H1 (cell line): ENCODE measurements around the gene PHKG2. TPM values are rescaled to one million over a fixed set of nuclear protein-coding genes. Genes with fewer than 3 reads are reported as not detected.

Experiments
- CHD7 ChIP-seq: fragments of 300-600 bp; sonication (generic); IDR thresholded peaks from 2 replicates; pipeline ENCODE4 v1.7.1; 2012; ENCODE audit warnings: low read length, moderate library complexity, mild to moderate bottlenecking, inconsistent platforms; ENCODE audit not compliant: insufficient replicate concordance
- E2F6 ChIP-seq: IDR thresholded peaks from 2 replicates; pipeline ENCODE4 v1.6.1; 2012; ENCODE audit warnings: inconsistent platforms
- EGR1 ChIP-seq: IDR thresholded peaks from 2 replicates; pipeline ENCODE4 v1.6.1; 2011; ENCODE audit warnings: low read depth, low read length, borderline replicate concordance
- EP300 ChIP-seq, 2 experiments: IDR thresholded peaks; 1 replicate in 1 of 2; 2 replicates in 1 of 2; pipeline ENCODE4 v1.6.1; 2011 to 2012; ENCODE audit warnings: low read depth in 2 of 2, low read length in 2 of 2, mild to moderate bottlenecking in 2 of 2, borderline replicate concordance in 1 of 2, inconsistent platforms in 1 of 2, moderate library complexity in 1 of 2
- MAFK ChIP-seq: IDR thresholded peaks from 2 replicates; pipeline ENCODE4 v1.6.1; 2012; ENCODE audit warnings: low read depth, mild to moderate bottlenecking, improper control_type of control experiment, low read length
- RBBP5 ChIP-seq: IDR thresholded peaks from 2 replicates; pipeline ENCODE4 v1.7.1; 2012; ENCODE audit warnings: low read depth, mild to moderate bottlenecking, inconsistent platforms, low read length, moderate library complexity, borderline replicate concordance
- SAP30 ChIP-seq: fragments of 300-600 bp; sonication (generic); IDR thresholded peaks from 2 replicates; pipeline ENCODE4 v1.7.1; 2012; ENCODE audit warnings: low read length, moderate library complexity, mild to moderate bottlenecking, inconsistent platforms; ENCODE audit not compliant: insufficient read depth, insufficient replicate concordance
- SP1 ChIP-seq: IDR thresholded peaks from 2 replicates; pipeline ENCODE4 v1.6.1; 2011; ENCODE audit warnings: low read depth, low read length
- SP2 ChIP-seq: IDR thresholded peaks from 2 replicates; pipeline ENCODE4 v1.6.1; 2012; ENCODE audit warnings: mild to moderate bottlenecking, low read length, inconsistent platforms
- SUZ12 ChIP-seq: fragments of 200-600 bp; sonication (generic); IDR thresholded peaks from 2 replicates; pipeline ENCODE4 v1.6.1; 2012; ENCODE audit warnings: mild to moderate bottlenecking, inconsistent platforms, low read length, moderate library complexity, mixed read lengths
- polyA plus RNA-seq, 7 experiments: library from polyadenylated mRNA; depleted of rRNA in 3 of 7; stranded (reverse) in 5 of 7; unstranded in 2 of 7; fragments of >200 nt in 5 of 7; fragments of 200-250 nt in 2 of 7; gene quantifications; 1 replicate in 5 of 7; 2 replicates in 1 of 7; 4 replicates in 1 of 7; pipeline versions ENCODE4 v1.2.1 to v1.2.3, GENCODE V29; 2011 to 2013; ENCODE audit warnings: missing spikeins in 2 of 7, mixed read lengths in 2 of 7
- total RNA-seq: library from RNA; stranded (reverse); fragmentation: NEBNext Ultra II Directional; extraction: Animal tissue kit (Norgen Biotek cat#: 25700); gene quantifications from 2 replicates; pipeline ENCODE4 v1.2.1, GENCODE V29; 2021

Gene PHKG2
- total and polyA plus RNA-seq, 2 of the 8 experiments (the other 6 are each of a cell fraction or from before 2014, with no cell fraction given): 36.0 to 53.4 TPM

GRCh38 chr16:30768583-30769181 is 20.5 kb downstream of the PHKG2 start (continued):
- no peak for TF ChIP-seq CHD7
- TF ChIP-seq SP1: no peak
- TF ChIP-seq E2F6: no peak
- no peak for TF ChIP-seq SAP30
- no peak for TF ChIP-seq SUZ12
- no peak for TF ChIP-seq SP2
- TF ChIP-seq MAFK: no peak
- no peak for TF ChIP-seq EP300 (IDR thresholded peaks at IDR 0.05; ENCODE audit: borderline replicate concordance in 1 of 2, low read depth in 2 of 2, low read length in 2 of 2)
- no peak for TF ChIP-seq RBBP5
- TF ChIP-seq EGR1: no peak
